ENCODE measurements around the gene NCLN.
A peak's percentile ranks its signal among the peaks of the same experiment; 100 is the strongest.
"Not testable (repeated sequence)": the region's sequence is repeated elsewhere in the genome, so short reads cannot be mapped to it uniquely, and the experiment has no call there.

NCLN gene

DNA sequence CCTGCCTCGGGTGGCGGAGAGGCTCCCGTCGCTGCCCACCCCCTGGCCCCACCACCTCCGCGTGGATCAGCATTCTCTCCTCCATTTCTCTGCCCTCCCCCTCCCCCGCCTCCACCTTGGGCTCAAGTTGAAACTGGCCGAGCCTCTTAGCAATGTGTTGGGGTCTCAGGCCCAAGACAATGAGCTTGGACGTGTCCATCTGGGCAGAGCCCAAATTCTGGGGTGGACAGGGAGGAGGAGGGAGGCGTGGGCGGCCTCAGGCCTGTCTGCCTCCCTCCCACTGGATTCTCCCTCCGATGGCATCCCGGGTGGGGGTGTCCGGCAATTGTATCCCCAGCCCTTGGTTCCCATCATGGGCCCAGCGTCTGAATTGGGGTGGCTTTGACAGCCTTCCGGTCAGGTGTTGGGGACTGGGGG is 40.0 kb downstream of the NCLN start:
- DNase-seq (ENCODE audit: low spot score in 2 of 2) = no peak
- H3K4me1 ChIP-seq = no peaks in the 10 kb centered on the region
- no peaks in the 10 kb centered on the region for H3K9me3 ChIP-seq
- in situ Hi-C loops (cut with MboI; ENCODE audit: low sequenced_read_pairs) = no loop called here
- H3K4me3 ChIP-seq = no peak overlapping the region
- H3K27me3 ChIP-seq (ENCODE audit: low read depth) = peaks cover 4% of the 10 kb centered on the region; the same call in 1 of the 2 replicates
- H3K36me3 ChIP-seq (replicated peaks) = no peaks in the 10 kb centered on the region

DNA sequence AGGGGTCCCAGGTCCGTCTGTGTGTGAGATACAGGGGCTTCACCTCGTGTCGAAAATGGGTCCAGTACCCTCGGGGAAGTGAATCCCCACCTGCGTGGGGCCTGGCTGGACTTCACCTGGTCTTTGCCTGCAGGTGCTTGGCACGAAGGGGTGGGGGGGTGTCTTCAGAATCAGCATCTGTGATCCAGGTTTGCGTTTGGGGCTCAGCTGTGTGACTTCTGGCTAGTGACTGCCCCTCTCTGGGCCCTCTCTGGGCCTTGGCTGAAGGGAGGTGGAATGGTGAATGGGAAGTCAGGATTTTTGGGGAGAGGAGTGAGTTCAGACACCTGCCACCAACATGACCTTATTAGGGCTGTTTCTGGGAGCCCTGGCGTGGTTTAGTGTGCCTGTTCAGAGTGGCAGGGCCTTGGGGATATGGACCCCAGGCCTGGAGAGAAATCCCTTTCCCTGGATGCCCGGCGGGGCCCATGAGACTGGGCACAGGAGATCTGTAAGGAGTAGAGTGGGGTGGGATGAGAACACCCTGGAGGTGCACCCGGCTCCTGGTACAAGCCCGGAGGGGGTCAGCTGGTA is 41.4 kb downstream of the NCLN start:
- Histone ChIP-seq H3K4me1 (no peaks in the 10 kb centered on the region), H3K36me3 (replicated peaks) (no peaks in the 10 kb centered on the region), H3K27me3 (ENCODE audit: low read depth) (peaks cover 4% of the 10 kb centered on the region; the same call in 1 of the 2 replicates), H3K4me3 (no peak overlapping the region), H3K9me3 (no peaks in the 10 kb centered on the region)
- DNase-seq (ENCODE audit: low spot score in 2 of 2) = no peak
- in situ Hi-C loops (cut with MboI; ENCODE audit: low sequenced_read_pairs) = no loop called here

DNA sequence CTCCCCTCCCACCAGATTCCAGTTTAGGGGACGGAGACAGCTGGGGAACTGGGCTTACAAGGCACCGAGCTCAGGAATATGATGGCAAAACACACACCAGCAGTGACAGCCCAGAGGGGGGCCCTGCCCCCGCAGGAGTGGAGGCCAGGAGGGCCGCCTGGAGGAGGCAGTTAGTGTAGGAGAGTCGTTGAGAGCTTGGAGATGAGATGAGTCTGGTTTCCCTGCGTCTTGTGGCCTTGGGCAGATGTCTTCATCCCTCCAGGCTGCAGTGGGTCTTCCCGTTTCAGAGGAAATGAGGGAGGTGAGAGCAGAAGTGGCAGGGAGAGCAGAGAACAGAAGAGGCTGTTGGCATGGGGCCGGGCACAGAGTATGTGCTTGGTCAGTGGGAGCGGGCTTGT is 43.6 kb downstream of the NCLN start:
- H3K4me3 ChIP-seq = no peak overlapping the region
- no peaks in the 10 kb centered on the region for H3K4me1 ChIP-seq
- peaks cover 4% of the 10 kb centered on the region; the same call in 1 of the 2 replicates for H3K27me3 ChIP-seq (ENCODE audit: low read depth)
- in situ Hi-C loops (cut with MboI; ENCODE audit: low sequenced_read_pairs) = no loop called here
- H3K9me3 ChIP-seq = no peaks in the 10 kb centered on the region
- no peak for DNase-seq (ENCODE audit: low spot score in 2 of 2)
- H3K36me3 ChIP-seq (replicated peaks) = no peaks in the 10 kb centered on the region

DNA sequence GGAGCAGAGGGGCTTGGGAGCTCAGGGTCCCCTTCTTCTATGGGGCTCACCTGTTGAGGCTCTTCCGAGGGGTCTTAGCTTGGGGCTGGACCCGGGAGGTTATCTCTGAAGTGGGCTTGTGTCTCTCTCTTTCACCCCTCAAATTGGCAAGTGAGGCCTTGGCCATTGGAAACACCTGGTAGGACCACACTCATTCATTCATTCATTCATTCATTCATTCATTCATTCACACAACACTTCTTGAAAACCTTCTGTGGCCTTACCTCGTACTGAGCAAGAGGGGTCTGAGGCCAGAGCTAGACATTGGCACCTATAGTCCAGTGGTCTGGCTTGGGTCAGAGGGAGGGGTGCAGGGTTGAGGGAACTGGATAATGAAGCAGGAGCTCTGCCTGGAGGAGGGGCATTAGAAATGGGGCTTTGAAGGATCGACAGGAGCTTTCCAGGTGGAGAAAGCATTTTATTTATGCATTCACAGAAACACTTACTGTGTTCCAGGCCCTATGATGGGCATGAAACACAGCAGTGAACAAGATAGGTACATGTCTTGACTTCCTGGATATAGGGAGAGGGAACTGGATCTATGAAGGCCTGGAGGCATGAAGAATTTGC is 44.3 kb downstream of the NCLN start:
- in situ Hi-C loops (cut with MboI; ENCODE audit: low sequenced_read_pairs) = no loop called here
- H3K27me3 ChIP-seq (ENCODE audit: low read depth) = peaks cover 4% of the 10 kb centered on the region; the same call in 1 of the 2 replicates
- DNase-seq (ENCODE audit: low spot score in 2 of 2) = no peak
- no peak overlapping the region for H3K4me3 ChIP-seq
- H3K36me3 ChIP-seq (replicated peaks) = no peaks in the 10 kb centered on the region
- no peaks in the 10 kb centered on the region for H3K4me1 ChIP-seq
- H3K9me3 ChIP-seq = no peaks in the 10 kb centered on the region

DNA sequence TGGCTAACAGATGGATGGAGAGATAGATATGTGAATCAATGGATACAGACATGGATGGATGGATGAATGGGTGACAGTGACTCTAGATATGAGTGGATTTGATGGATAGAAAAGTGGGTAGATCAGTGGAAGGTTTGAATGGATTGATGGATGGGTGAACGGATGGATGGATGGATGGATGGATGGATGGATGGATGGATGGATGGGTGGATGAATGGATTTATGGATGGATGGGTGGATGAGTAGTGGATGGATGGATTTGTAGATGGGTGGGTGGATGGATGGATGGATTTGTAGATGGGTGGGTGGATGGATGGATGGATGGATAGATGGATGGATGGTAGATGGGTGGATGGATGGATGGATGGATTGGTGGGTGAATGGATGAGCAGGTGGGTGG is 45.6 kb downstream of the NCLN start:
- in situ Hi-C loops (cut with MboI; ENCODE audit: low sequenced_read_pairs) = no loop called here
- Histone ChIP-seq H3K4me3 (no peak overlapping the region), H3K27me3 (ENCODE audit: low read depth) (peaks cover 4% of the 10 kb centered on the region; the same call in 1 of the 2 replicates), H3K9me3 (no peaks in the 10 kb centered on the region), H3K4me1 (no peaks in the 10 kb centered on the region), H3K36me3 (replicated peaks) (no peaks in the 10 kb centered on the region)
- no peak for DNase-seq (ENCODE audit: low spot score in 2 of 2)

DNA sequence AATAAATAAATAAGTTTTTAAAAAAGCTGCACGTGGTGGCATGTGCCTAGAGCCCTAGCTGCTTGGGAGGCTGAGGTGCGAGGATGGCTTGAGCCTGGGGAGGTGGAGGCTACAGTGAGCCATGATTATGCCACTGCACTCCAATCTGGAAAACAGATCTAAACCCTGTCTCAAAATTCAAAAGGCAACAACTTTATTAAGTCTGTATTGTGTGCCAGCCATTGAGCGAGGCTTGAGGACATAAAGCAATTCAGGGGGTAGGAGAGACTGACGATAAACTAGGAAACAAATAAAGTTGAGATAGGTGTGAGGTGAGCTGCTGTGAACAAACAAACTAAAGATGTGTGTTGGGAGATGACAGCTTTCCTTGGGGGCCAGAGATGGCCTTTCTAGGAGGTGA is 47.4 kb downstream of the NCLN start:
- Histone ChIP-seq H3K9me3 (no peaks in the 10 kb centered on the region), H3K27me3 (ENCODE audit: low read depth) (peaks cover 4% of the 10 kb centered on the region; the same call in 1 of the 2 replicates), H3K36me3 (replicated peaks) (no peaks in the 10 kb centered on the region), H3K4me3 (no peak overlapping the region), H3K4me1 (no peaks in the 10 kb centered on the region)
- in situ Hi-C loops (cut with MboI; ENCODE audit: low sequenced_read_pairs) = no loop called here
- no peak for DNase-seq (ENCODE audit: low spot score in 2 of 2)

DNA sequence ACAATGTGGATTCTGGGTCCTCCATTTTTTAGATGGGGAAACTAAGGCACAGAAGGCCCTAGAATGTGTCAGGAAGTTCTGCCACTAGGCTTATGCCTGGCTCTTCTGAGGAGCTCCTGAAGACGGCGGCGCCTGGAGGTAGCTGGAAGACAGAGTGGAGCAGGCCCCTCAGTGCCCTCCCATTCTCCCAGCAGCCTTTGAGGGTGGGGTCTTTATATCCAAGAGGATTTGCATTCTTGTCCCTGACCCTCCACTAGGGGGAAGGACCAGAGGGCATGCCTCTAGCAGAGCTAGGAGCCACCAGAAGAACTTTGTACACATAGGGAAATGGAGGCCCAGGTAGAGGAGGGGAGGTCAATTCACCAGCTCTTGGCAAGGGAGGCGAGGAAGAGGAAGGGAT is 48.1 kb downstream of the NCLN start:
- no peaks in the 10 kb centered on the region for H3K9me3 ChIP-seq
- DNase-seq (ENCODE audit: low spot score in 2 of 2) = no peak
- no peaks in the 10 kb centered on the region for H3K4me1 ChIP-seq
- in situ Hi-C loops (cut with MboI; ENCODE audit: low sequenced_read_pairs) = no loop called here
- H3K27me3 ChIP-seq (ENCODE audit: low read depth) = peaks cover 4% of the 10 kb centered on the region; the same call in 1 of the 2 replicates
- H3K36me3 ChIP-seq (replicated peaks) = no peaks in the 10 kb centered on the region
- no peak overlapping the region for H3K4me3 ChIP-seq

DNA sequence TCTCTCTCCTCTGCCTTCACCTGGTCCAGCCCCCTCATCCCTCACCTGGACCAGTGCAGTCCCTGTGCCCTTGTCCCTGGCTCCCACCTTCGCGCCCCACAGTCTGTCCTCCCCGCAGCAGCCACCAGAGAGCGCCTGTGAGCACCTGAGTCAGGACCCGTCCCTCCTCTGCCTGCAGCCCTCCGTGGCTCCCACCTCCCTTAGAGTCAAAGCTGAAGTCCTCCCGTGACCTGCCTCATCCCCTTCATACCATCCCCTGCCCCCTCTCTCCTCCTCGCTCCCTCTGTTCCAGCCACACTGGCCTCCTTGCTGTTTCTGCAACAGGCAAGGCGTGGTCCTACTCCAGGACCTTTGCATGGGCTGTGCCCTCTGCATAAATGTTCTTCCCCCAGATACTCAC is 49.1 kb downstream of the NCLN start:
- in situ Hi-C loops (cut with MboI; ENCODE audit: low sequenced_read_pairs) = no loop called here
- Histone ChIP-seq H3K36me3 (replicated peaks) (no peaks in the 10 kb centered on the region), H3K4me3 (no peak overlapping the region), H3K9me3 (no peaks in the 10 kb centered on the region), H3K4me1 (no peaks in the 10 kb centered on the region), H3K27me3 (ENCODE audit: low read depth) (peaks cover 4% of the 10 kb centered on the region; the same call in 1 of the 2 replicates)
- DNase-seq (ENCODE audit: low spot score in 2 of 2) = peak in 1 of 2 experiments; percentile 62

DNA sequence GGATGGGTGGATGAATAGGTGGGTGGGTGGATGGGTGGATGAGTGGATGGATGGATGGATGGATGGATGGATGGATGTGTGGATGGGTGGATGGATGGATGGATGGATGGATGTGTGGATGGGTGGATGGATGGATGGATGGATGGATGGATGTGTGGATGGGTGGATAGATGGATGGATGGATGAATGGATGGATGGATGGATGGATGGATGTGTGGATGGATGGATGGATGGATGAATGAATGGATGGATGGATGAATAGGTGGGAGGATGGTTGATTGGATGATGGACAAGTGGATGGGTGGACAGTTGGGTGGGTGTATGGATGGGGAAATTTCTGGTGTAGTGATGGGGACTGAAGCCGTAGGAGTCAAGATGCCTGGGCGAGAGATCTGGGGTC is 49.9 kb downstream of the NCLN start:
- H3K36me3 ChIP-seq (replicated peaks); H3K9me3 ChIP-seq; DNase-seq (ENCODE audit: low spot score in 2 of 2); H3K4me3 ChIP-seq; H3K27me3 ChIP-seq (ENCODE audit: low read depth); H3K4me1 ChIP-seq; in situ Hi-C loops (cut with MboI; ENCODE audit: low sequenced_read_pairs): not testable (repeated sequence)

DNA sequence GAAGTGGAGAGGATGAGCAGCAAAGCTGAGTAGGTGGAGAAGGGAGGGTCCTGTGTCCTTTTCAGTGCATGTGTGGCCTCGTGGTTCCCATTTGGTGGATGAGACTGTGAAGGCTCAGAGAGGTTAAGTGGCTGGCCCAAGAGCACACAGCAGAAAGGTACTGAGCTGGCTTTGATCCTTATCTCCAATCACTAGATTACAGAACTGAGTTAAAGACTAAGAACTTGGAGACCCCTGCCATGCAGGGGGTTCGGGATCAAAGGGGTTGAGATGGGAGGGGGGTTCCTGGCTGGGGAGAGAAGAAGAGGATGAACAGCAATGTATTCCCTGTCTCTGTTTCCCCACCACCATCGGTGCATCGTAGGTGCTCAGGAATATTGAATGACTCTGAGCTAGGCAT is 50.5 kb downstream of the NCLN start:
- Histone ChIP-seq H3K36me3 (replicated peaks) (no peaks in the 10 kb centered on the region), H3K4me1 (no peaks in the 10 kb centered on the region), H3K27me3 (ENCODE audit: low read depth) (no peaks in the 10 kb centered on the region), H3K4me3 (no peak overlapping the region), H3K9me3 (no peaks in the 10 kb centered on the region)
- no peak for DNase-seq (ENCODE audit: low spot score in 2 of 2)
- in situ Hi-C loops (cut with MboI; ENCODE audit: low sequenced_read_pairs) = no loop called here

DNA sequence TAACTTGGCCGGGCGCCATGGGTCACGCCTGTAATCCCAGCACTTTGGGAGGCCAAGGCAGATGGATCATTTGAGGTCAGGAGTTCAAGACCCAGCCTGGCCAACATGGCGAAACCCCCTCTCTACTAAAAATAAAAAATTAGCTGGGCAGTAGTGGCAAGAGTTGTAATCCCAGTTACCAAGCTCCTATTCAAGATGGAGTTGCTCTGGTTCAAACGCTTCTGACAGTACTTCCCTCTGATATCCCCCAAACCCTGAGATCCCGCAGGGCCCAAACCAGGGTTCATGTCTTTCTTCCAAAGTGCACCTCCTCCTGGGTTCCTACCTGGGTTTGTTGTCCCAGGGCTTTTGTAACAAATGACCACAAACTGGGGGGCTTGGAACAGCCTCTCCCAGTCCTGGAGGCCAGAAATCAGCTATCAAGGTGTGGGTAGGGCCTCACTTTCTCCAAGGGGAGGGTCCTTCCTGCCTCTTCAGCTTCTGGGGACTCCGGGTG is 52.4 kb downstream of the NCLN start:
- no peak for DNase-seq (ENCODE audit: low spot score in 2 of 2)
- no peaks in the 10 kb centered on the region for H3K9me3 ChIP-seq
- no peaks in the 10 kb centered on the region for H3K4me1 ChIP-seq
- no peak overlapping the region for H3K4me3 ChIP-seq
- in situ Hi-C loops (cut with MboI; ENCODE audit: low sequenced_read_pairs) = no loop called here
- no peaks in the 10 kb centered on the region for H3K27me3 ChIP-seq (ENCODE audit: low read depth)
- no peaks in the 10 kb centered on the region for H3K36me3 ChIP-seq (replicated peaks)

DNA sequence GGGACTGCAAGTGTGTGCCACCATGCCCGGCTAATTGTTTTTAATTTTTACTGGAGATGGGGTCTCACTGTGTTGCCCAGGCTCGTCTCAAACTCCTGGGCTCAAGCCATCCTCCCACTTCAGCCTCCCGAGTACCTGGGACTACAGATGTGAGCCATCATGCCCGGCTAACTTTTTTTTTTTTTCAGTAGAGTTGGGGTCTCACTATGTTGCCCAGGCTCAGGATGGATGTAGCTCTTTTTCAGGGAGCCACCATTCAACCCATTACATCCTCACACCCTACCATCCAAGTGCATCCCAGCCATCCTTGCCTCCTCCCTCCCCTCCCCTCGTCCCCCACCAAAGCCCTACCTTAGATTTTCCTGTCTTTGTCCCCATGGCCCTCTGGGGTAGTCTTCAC is 53.6 kb downstream of the NCLN start:
- Histone ChIP-seq H3K36me3 (replicated peaks) (no peaks in the 10 kb centered on the region), H3K4me1 (no peaks in the 10 kb centered on the region), H3K27me3 (ENCODE audit: low read depth) (no peaks in the 10 kb centered on the region), H3K4me3 (no peak overlapping the region), H3K9me3 (no peaks in the 10 kb centered on the region)
- in situ Hi-C loops (cut with MboI; ENCODE audit: low sequenced_read_pairs) = no loop called here
- no peak for DNase-seq (ENCODE audit: low spot score in 2 of 2)

DNA sequence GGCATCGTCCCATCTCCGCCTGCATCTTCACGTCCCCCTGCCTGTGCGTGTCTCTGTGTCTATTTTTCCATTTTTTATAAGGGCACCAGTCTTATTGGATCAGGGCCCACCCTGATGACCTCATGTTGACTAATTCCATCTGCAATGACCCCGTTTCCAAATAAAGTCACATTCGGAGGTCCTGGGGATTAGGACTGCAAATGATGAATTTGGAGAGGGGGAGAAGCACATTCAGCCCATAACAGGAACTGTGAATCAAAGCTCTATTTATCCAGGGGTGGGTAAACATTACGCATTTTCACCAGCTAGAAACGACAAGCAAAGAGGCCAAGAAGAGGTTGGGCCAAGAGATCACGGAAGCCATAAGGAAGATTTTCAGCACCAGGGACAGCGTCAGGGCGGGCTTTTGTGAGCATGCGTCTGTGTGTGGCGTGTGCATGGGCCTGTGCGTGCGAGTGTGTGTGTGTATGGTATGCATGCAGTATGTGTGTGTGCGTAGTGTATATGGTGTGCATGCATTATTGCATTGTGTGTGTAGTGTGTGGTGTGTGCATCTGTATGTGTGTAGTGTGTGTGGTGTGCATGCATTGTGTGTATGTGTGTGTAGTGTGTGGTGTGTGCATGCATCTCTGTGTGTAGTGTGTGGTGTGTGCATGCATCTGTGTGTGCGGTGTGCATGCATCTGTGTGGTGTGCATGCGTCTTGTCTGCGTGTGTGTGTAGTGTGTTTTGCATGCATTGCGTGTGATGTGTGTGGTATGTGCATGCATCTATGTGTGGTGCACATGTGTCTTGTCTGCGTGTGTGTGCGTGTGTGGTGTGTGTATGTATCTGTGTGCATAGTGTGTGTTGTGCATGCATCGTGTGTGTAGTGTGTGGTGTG is 58.3 kb downstream of the NCLN start:
- H3K9me3 ChIP-seq = no peaks in the 10 kb centered on the region
- in situ Hi-C loops (cut with MboI; ENCODE audit: low sequenced_read_pairs) = no loop called here
- H3K4me1 ChIP-seq = no peaks in the 10 kb centered on the region
- peak; percentile 18 to 87 for DNase-seq (ENCODE audit: low spot score in 2 of 2)
- no peaks in the 10 kb centered on the region for H3K27me3 ChIP-seq (ENCODE audit: low read depth)
- H3K36me3 ChIP-seq (replicated peaks) = no peaks in the 10 kb centered on the region
- no peak overlapping the region for H3K4me3 ChIP-seq

DNA sequence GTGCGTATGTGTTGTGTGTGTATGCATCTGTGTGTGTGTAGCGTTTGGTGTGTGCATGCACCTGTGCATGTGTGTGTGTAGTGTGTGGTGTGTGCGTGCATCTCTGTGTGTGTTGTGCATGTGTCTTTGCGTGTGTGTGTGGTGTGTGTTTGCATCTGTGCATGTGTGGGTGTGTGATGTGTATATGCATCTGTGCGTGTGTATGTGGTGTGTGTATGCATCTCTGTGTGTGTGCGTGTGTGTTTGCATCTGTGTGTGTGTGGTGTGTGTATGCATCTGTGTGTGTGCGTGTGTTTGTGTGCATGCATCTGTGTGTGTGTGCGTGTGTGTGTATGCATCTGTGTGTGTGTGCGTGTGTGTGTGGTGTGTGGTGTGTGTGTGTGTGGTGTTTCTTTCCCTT is 59.3 kb downstream of the NCLN start:
- H3K4me3 ChIP-seq = no peak overlapping the region
- no peaks in the 10 kb centered on the region for H3K36me3 ChIP-seq (replicated peaks)
- no peak for DNase-seq (ENCODE audit: low spot score in 2 of 2)
- no peaks in the 10 kb centered on the region for H3K27me3 ChIP-seq (ENCODE audit: low read depth)
- no peaks in the 10 kb centered on the region for H3K9me3 ChIP-seq
- no peaks in the 10 kb centered on the region for H3K4me1 ChIP-seq
- in situ Hi-C loops (cut with MboI; ENCODE audit: low sequenced_read_pairs) = no loop called here

All from HAP-1 (cell line).